Hepatocyte (in vitro differentiated cells): ENCODE measurements around the gene SOD2.

Source experiments
- CTCF ChIP-seq: fragments of 200-600 bp; sonication (generic); IDR thresholded peaks from 2 replicates; pipeline ENCODE4 v1.5.1; 2016; ENCODE audit warnings: antibody characterized with exemption, mild to moderate bottlenecking; ENCODE audit not compliant: poor library complexity
- EZH2 ChIP-seq: fragments of 200-600 bp; sonication (generic); IDR thresholded peaks from 2 replicates; pipeline ENCODE4 v1.6.1; 2016; ENCODE audit warnings: antibody characterized with exemption, mild to moderate bottlenecking, borderline replicate concordance

- TF ChIP-seq CTCF (no peak), EZH2 (no peak)
Measured at GRCh38 chr6:159681191-159681880, 11.7 kb downstream of the SOD2 start.
